ENCODE data around the gene ZC3H11A.
"Not testable (repeated sequence)": the region's sequence is repeated elsewhere in the genome, so short reads cannot be mapped to it uniquely, and the experiment has no call there.

Gene ZC3H11A

GRCh38 chr1:203778146-203778545, 17.3 kb upstream of the ZC3H11A start:
- H3K27ac ChIP-seq: no peak overlapping the region
- DNase-seq (ENCODE audit: low read depth, low spot score): no peak

GRCh38 chr1:203778789-203779188, 16.6 kb upstream of the ZC3H11A start:
- no peak overlapping the region for H3K27ac ChIP-seq
- DNase-seq (ENCODE audit: low read depth, low spot score): no peak

DNA sequence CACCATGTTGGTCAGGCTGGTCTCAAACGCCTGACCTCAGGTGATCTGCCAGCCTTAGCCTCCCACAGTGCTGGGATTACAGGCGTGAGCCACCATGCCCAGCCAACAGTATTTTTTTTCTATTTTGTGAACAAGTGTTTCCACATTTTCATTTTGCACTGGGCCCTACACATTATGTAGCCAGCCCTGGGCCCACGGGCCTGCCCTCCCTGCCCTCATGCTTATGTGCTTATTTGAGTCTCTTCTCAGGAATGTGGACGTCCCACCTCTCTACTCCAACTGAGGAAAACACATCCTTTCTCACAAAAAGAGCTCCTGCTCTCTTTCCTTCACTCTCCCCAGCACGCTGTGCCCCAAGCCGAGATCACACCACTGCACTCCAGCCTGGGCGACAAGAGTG, 13.5 kb upstream of the ZC3H11A start:
- DNase-seq (ENCODE audit: low read depth, low spot score): no peak
- H3K27ac ChIP-seq: no peak overlapping the region

DNA sequence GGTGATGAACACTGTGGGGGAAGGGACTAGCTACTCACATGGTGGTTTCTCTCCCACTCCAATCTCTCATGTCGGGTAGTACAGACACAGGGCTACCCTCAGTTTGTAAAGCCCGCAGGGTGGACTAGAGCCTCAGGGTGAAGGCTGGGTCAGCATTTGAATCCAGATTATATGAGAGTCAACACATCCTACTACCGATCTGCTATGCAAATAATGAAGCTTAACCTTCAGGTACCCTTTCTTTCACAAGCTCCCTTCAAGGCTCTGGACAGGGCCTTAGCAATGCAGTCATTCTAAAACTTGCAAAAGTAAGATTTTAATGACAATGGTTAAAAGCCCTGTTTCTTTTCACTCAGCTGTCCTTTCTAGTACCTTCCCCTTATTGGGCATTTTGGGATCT, 5.5 kb upstream of the ZC3H11A start:
- H3K27ac ChIP-seq: no peak overlapping the region
- no peak for DNase-seq (ENCODE audit: low read depth, low spot score)

- no peak for DNase-seq (ENCODE audit: low read depth, low spot score)
- H3K27ac ChIP-seq: no peak overlapping the region
Observed at GRCh38 chr1:203791498-203791897, 3.9 kb upstream of the ZC3H11A start.

DNA sequence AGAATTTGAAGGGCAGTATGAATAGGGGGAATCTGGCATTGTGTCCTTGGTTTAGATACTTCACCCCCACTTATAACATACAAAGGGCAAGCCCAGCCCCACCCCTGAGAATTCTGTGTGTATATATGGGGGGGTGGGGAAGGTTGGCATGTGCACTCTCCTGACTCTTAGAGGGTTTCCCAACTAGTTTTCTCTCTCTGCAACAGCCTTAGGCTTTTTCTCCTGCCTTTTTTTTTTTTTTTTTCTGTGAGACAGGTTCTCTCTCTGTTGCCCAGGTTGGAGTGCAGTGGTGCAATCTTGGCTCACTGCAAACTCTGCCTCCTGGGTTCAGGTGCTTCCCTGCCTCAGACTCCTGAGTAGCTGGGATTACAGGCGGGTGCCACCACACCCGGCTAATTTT, 2.9 kb upstream of the ZC3H11A start:
- DNase-seq (ENCODE audit: low read depth, low spot score): no peak
- no peak overlapping the region for H3K27ac ChIP-seq

DNA sequence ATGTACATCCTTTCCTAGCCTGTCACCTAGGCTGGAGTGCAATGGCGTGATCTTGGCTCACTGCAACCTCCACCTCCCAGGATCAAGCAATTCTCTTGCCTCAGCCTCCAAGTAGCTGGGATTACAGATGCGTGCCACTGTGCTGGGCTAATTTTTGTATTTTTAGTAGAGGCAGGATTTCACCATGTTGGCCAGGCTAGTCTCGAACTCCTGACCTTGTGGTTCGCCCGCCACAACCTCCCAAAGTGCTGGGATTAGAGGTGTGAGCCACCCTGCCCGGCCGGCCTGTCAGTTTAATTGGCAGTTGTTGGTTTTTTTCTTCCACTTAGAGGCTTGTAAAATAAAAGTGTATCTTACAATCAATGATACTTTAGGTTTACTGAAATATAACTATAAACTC, 1.9 kb upstream of the ZC3H11A start:
- DNase-seq (ENCODE audit: low read depth, low spot score); H3K27ac ChIP-seq: not testable (repeated sequence)

- no peak for DNase-seq (ENCODE audit: low read depth, low spot score)
- H3K27ac ChIP-seq: peak overlapping the region; percentile 96
Observed at GRCh38 chr1:203794764-203795440, 521 bp upstream of the ZC3H11A start.

DNA sequence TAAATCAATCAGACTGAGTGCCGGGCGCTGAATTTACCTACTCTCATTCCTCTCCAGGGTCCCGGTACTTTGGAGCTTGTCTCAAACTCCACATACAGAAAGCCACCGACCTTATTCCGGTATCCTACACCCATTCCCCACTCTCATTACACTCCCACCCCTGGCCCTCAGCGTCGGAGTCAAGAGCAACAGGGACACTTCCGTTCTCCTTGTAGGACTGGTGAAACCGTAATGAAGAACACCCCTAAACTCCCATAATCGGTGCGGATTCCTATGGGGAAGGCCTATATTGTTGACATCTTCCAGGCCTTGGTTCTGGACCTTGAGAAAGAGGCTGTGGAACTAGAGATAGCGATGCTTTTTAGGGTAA, 798 bp downstream of the ZC3H11A start:
- H3K27ac ChIP-seq: peak overlapping the region; percentile 96
- no peak for DNase-seq (ENCODE audit: low read depth, low spot score)

- no peak for DNase-seq (ENCODE audit: low read depth, low spot score)
- peak overlapping the region; percentile 96 for H3K27ac ChIP-seq
Observed at GRCh38 chr1:203797216-203797615, 1.8 kb downstream of the ZC3H11A start.

GRCh38 chr1:203797948-203798655, 2.7 kb downstream of the ZC3H11A start:
- peak; percentile 24 for DNase-seq (ENCODE audit: low read depth, low spot score)
- H3K27ac ChIP-seq: no peak overlapping the region

DNA sequence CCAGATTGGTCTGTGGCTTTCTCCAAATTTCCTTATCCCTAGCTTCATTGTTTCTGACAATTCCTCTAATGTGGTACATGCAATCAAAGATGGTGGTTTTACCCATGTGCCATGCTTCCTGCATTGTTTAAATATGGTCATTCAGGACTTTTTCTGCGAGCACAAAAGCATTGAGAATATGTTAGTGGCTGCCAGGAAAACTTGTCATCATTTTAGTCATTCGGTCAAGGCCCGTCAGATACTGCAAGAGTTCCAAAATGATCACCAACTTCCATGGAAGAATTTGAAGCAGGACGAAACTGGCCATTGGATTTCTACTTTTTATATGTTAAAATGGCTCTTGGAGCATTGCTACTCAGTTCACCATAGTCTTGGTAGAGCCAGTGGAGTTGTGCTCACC, 3.7 kb downstream of the ZC3H11A start:
- no peak overlapping the region for H3K27ac ChIP-seq
- DNase-seq (ENCODE audit: low read depth, low spot score): no peak

DNA sequence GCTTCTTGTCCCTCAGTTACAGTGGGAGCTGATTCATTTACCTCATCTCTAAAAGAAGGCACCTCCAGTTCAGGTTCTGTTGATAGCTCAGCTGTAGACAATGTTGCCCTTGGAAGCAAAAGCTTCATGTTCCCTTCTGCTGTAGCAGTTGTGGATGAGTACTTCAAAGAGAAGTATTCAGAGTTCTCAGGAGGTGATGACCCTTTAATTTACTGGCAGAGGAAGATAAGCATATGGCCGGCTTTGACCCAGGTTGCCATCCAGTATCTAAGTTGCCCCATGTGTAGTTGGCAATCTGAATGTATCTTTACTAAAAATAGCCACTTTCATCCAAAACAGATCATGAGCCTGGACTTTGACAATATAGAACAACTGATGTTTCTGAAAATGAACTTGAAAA, 4.5 kb downstream of the ZC3H11A start:
- DNase-seq (ENCODE audit: low read depth, low spot score): no peak
- H3K27ac ChIP-seq: no peak overlapping the region

- DNase-seq (ENCODE audit: low read depth, low spot score): no peak
- no peak overlapping the region for H3K27ac ChIP-seq
Observed at GRCh38 chr1:203805689-203806088, 10.3 kb downstream of the ZC3H11A start.

- no peak for DNase-seq (ENCODE audit: low read depth, low spot score)
- no peak overlapping the region for H3K27ac ChIP-seq
Observed at GRCh38 chr1:203807196-203807595, 11.8 kb downstream of the ZC3H11A start.

DNA sequence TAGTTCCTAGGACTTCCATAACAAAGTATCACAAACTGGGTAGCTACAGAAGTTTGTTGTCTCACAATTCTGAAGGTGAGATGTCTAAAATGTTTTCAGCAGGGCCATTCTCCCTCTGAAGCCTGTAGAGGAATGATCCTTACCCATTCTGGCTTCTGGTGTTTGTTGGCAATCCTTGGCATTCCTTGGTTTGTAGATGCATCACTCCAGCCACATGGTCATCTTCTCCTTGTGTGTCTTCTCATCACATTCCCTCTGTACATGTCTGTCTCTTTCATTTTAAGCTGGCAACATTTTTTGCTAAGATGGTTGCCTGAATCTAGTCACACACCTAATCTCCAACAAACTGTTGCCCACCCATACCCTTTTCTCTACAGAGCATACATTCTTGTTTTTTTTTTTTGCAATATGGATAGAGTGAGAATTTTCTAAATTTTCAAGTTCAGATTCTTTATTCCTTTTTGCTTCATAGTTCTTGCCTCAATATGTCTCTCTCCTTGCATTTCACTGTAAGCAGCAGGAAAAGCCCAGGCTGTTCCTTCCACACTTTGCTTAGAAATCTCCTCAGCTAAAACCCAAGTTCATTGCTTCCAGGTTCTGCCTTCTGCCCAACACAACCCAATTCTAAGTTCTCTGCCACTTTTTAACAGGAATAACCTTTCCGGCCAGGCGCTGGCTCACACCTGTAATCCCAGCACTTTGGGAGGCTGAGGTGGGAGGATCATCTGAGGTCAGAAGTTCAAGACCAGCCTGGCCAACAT, 18.3 kb downstream of the ZC3H11A start:
- H3K27ac ChIP-seq: no peak overlapping the region
- no peak for DNase-seq (ENCODE audit: low read depth, low spot score)

- H3K27ac ChIP-seq: no peak overlapping the region
- DNase-seq (ENCODE audit: low read depth, low spot score): no peak
Observed at GRCh38 chr1:203818399-203818798, 23.0 kb downstream of the ZC3H11A start.

GRCh38 chr1:203823306-203823705, 27.9 kb downstream of the ZC3H11A start:
- no peak for DNase-seq (ENCODE audit: low read depth, low spot score)

DNA sequence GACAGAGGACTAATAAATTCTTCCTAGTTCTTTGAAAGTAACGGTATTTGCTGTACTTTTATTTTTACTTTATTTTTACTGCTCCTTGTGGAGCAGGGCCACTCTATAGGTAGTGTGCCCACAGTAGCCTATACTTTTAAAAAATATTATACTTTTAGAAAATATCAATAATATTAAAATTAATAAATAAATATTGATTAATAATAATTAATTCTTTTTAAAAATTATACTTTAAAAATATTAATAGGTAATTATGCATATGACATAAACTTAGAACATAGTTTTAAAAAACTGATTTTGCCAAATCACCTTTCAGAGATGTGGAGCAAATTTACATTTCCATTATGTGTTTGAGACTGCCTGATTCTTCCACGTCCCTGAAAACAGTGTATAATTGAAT, 30.8 kb downstream of the ZC3H11A start:
- no peak for DNase-seq (ENCODE audit: low read depth, low spot score)
- H3K27ac ChIP-seq: no peak overlapping the region

More at GRCh38 chr1:203823306-203823705, 27.9 kb downstream of the ZC3H11A start:
- peak overlapping the region; percentile 9 for H3K27ac ChIP-seq

DNA sequence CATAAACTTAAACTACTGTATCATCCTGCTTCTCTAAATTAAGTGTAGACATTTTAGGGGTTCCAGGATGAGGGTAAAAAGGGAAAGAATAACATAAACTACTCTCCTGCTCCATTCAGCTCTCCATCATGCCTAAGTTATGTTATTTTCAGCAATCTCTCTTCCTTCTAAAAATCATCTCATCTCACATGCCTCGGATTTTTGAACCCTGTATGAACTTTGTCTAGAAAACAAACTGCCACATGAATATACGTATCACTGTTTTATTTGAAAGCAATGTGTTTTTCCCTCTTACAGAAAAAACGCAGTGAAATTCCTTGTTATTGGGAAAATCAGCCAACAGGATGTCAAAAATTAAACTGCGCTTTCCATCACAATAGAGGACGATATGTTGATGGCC, 32.6 kb downstream of the ZC3H11A start:
- H3K27ac ChIP-seq: no peak overlapping the region

GRCh38 chr1:203828503-203828902, 33.1 kb downstream of the ZC3H11A start:
- no peak for DNase-seq (ENCODE audit: low read depth, low spot score)
- no peak overlapping the region for H3K27ac ChIP-seq

More for the DNA sequence above, 32.6 kb downstream of the ZC3H11A start:
- no peak for DNase-seq (ENCODE audit: low read depth, low spot score)

Measured in epithelial cell of prostate (primary cell).